ENCODE results near the gene SEMA3C.
A peak's percentile ranks its signal among the peaks of the same experiment; 100 is the strongest.

Gene SEMA3C

DNA sequence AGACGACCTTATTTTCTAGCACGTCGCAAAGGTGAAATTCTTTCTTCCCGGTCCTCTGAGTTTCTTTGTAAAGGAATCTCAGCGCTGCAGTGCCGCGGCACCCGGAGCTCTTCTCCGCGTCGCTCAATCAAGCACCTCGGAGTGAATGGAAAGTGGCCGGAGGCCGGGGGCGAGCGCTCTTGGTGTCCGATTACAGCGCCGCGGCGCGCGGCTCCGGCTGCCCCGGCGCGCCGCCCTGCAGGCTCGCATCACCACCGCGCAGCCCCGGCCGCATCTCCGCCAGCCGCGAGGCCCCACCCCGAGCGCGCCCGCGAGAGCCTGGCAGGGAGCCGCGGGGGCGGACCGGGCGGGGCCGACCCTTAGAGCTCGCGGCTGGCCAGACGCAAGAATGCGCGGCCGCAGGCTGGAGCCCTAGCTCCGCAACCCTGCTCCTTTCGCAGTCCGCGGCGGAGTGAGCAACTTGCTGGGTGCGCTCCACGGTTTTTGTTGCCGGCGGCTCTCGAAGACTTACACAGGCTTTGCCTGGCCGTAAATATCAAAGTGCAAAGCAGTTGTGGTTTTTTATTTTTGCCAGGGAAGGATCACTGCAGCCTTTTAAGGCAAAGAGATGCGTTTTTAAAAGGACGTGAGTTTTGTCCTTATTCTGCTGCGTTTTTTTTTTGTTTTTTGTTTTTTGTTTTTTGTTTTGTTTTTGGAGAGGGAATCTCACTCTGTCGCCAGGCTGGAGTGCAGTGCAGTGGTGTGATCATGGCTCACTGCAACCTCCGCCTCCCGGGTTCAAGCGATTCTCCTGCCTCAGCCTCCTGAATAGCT, at the start of gene SEMA3C:
SEMA3C (minus strand) TSS at position 143 of the 813 bp plus-strand sequence. CDS start 2,270 bp downstream, outside the sequence.
- peak in 1 of 3 donors; percentile 0 for DNase-seq (ENCODE audit: low read depth in 2 of 3, low spot score in 1 of 3)

DNA sequence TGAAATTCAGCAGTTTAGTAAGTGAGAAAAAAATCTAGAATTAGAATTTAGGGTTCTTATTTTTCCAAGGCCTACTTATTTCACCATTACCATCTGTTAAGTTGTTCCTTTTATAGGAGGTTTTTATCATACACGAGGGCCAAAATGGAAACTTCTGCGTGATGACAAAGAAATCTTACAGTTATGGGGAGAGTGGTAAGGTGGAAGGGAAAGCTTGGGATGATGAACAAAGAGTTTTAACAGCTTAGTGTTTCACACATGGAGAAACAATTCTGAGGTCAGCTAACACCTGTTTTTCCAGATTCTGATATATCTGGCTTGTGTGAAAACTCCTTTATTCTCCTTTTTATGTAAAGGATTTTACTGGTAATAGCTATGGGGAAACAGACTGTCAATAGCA, 49.8 kb upstream of the SEMA3C start:
- no peak for DNase-seq (ENCODE audit: low read depth in 2 of 3, low spot score in 1 of 3)

DNA sequence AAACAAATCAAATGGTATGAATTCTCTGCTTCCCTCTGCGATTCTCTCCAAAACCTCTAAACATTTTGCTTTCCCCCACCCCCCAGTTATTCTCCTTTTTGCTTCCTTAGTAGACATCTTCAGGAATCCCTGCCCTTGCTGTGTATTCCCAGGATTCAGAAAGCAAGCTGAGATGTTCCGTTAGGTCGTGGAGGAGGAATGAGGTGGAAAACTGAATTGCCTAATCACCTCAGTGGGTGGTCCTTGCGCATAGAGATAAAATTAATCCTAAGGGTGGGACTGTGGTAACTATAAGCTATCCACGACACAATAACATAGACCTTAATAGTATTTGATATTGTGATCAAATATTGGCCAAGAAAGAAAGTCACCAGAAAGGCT, 49.1 kb upstream of the SEMA3C start:
- DNase-seq (ENCODE audit: low read depth in 2 of 3, low spot score in 1 of 3) = no peak

DNA sequence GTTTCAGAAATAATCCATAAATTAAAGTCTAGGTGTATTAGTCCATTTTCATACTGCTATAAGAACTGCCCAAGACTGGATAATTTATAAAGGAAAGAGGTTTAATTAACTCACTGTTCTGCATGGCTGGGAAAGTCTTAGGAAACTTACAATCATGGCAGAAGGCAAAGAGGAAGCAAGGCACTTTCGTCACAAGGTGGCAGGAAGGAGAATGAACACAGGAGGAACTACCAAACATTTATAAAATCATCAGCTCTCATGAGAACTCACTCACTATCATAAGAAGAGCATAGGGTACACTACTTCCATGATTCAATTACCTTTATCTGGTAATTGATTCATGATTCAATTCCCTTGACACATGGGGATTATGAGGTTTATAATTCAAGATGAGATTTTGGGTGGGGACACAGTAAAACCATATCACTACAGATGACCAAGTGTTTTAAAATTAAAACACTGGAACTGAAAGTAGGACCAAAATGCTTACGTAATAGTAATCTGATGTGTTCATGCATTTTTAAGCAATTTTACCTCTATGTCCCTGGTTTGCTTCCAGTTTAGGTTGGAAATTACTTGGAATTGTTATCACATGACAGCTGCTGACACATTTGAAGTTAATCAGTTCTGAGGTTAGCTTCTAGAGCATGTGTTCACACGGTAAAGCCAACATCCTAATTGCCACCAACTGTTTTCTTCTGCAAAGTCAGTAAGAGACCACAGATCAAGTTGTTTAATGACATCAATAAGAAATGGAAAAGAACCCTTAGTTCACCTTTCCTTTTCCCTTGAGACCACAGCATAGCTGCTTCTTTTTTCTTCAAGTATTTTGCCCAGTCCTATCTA, 48.4 kb upstream of the SEMA3C start:
- DNase-seq (ENCODE audit: low read depth in 2 of 3, low spot score in 1 of 3) = no peak

DNA sequence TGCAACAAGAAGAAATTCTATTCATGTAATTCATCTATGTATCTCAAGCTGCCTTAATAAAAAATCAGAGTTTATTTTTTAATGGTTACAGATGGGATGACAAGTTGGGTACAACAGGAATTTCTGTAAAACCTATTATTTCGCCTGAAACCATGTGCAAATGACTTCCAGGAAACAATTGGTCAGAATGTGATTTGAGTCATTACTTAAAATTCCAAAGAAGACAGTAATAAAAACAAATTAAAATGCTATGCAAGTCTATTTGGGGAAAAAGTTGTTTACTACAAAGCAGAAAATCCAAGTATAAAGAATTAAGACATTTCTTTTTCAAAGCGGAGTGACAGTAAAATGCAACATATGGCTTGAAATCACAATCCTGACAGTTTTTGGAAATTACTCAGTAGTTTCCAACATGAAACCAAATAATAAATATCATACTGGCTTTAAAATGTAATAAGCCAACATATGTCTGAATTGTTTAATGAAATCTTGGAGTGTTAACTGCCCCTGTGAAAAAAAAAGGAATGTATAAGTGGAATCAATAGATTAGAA, 41.5 kb upstream of the SEMA3C start:
- no peak for DNase-seq (ENCODE audit: low read depth in 2 of 3, low spot score in 1 of 3)

DNA sequence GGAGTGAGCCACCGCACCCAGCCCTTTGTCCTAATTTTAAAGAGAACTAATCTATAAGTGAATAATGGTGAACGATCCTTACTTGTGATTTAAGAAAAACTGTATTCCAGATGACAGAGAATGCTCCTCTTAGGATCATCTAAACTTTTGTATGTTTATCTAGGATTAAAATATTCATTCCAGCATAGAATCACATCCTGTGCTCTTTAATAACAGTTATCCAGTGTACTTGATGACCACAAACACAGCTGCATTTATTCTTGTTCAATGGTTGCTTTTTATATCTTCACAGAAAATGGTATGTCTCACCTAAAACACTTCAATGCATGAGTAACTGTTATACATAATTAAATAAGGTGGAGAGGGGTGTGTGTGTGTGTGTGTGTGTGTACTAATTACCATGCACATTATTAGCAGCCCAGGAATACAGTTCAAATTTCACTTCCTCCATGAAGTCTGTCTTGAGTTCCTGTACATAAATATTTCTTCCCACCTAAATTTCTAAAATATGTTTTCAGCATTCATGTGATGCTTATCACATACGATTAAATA, 38.5 kb upstream of the SEMA3C start:
- DNase-seq (ENCODE audit: low read depth in 2 of 3, low spot score in 1 of 3) = no peak

DNA sequence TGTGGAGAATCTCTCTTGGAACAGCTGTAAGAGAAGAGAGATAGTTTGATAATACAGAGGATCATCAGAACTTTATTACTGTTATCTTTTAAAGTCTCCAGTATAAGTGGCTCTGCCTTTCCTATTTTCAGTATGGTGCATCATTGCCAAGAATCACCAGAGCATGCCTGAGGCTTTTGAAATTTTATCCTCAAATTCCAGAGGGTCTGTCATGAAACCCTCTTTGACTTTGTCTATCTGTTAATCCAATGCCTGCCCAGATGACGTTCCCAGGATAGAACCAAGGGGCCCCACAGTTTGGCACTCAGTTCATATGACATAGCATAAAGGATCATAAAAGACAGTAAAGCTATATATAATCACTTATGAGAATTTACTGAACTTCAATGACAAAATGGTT, 35.3 kb upstream of the SEMA3C start:
- no peak for DNase-seq (ENCODE audit: low read depth in 2 of 3, low spot score in 1 of 3)

DNA sequence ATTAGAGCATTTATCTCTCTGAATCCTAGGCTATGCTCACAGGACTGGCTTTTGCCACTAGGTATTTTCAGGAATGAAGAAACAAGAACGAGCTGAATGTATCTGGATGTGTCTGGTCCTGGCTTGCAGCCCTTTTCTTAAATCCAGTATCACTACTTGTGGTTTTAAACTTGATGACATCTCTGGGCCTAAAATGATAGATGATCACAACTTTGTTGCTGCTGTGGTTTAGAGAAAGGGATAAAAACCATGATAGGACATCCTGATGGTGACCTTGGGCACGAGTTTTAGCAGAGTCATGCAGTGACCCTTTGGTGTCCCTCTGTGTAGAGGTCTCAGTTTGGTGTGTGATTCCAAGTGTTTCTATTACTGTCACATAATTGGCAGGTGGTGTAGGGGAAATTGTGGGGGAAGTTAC, 31.7 kb upstream of the SEMA3C start:
- no peak for DNase-seq (ENCODE audit: low read depth in 2 of 3, low spot score in 1 of 3)

DNA sequence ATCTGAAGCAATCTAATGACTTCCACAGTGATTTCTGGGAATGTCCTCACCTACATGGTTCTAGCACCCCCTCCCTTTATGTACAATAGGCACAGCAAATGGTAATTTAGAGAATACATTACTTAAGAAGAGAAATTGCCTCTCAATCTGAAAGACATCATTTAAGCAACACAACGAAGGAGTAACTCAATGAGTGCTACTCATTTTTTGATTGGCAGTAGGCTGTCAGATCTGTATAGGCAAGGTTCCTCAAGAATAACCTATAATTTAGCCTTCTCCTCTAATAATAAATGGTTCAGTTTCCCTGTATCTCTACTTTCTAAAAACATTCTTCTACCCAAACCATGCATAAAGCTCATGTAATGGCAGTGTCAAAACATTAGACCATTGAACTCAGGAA, 30.6 kb upstream of the SEMA3C start:
- no peak for DNase-seq (ENCODE audit: low read depth in 2 of 3, low spot score in 1 of 3)

DNA sequence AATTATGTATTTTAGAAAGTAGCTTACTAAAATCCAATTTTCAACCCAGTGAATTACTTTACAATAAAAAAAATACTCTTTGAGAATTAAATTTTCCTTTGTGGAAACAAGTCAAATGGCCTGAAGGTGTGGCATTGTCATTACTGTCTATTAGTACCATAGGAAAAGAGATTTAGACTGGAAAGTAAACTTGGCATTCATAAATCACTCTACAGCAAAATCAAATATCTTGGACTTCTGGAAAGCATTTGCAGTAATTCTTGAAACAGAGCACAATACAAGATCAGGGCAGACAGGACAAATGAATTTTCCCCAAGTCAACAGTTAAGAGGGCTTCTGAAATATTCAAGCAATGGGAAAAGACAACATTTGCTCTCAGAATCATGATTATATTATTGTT, 28.0 kb upstream of the SEMA3C start:
- no peak for DNase-seq (ENCODE audit: low read depth in 2 of 3, low spot score in 1 of 3)

DNA sequence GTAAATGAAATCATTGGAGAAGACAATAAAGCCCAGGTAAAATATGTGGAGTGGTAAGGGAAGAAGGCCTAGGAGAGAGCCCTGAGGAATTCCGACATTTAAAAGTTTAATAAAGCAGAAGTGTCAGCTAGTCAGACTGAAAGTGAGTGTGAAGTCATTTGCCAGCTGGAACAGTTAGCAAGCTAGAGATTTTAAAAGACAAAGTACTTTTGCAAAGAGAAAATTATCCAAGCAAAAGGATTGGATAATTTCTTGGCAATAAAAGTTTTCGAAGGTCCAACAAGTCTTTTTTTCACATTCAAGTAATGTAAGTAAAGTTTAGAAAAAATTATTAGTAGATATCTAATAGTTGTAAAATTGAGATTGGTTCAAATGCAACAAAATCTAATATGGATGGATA, 27.1 kb upstream of the SEMA3C start:
- no peak for DNase-seq (ENCODE audit: low read depth in 2 of 3, low spot score in 1 of 3)

DNA sequence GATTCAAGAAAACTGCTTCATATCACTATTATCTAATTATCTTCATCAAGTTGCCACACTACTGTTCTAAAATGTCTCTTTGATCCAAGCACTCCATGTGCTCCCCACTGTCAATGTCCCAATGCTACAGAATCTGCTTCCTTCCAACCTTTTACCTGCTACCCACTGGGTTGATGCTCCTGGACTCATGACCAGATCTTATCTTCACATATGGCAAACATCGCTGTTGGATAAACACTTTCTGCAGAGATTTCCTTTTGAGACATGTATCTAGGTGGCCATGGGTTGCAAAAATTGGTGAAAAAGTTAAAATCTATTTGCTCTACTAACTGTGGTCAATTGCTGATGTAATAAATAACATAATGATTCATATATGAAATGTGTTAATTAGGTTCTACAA, 24.5 kb upstream of the SEMA3C start:
- no peak for DNase-seq (ENCODE audit: low read depth in 2 of 3, low spot score in 1 of 3)

DNA sequence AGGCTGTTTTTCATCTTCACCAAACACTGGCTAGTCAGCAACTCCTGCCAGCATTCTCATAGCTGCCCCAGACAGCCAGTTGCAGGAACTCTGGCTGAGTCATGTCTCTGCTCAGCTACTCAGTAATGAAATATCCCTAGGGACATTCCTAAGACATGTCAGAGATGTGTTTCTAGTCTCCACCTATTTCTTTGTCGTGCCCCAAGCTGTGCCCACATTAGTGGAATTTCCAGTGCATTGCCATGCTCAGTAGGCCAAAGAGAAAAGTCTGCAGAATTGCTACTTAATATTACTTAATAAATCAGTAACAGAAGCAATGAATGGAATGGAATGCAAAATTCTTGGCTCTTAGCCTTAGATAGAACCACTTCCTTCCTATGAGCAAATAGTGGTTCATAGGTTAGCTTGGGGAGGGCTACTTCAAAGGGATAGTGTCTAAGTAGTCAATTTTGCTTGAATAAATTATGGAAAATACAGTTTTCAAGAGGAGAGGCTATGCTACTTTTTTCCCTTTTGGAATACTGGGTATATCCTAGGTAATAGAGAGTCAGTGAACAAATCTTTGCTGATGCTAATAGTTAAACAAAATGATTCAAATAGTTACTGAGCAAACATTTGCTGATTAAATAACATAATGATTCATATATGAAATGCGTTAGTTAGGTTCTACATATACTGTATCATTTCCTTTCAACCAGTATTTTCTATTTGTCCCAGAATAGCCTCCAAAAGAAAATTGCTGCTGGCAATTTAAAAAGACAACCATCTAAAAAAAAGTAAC, 23.6 kb upstream of the SEMA3C start:
- DNase-seq (ENCODE audit: low read depth in 2 of 3, low spot score in 1 of 3) = no peak

DNA sequence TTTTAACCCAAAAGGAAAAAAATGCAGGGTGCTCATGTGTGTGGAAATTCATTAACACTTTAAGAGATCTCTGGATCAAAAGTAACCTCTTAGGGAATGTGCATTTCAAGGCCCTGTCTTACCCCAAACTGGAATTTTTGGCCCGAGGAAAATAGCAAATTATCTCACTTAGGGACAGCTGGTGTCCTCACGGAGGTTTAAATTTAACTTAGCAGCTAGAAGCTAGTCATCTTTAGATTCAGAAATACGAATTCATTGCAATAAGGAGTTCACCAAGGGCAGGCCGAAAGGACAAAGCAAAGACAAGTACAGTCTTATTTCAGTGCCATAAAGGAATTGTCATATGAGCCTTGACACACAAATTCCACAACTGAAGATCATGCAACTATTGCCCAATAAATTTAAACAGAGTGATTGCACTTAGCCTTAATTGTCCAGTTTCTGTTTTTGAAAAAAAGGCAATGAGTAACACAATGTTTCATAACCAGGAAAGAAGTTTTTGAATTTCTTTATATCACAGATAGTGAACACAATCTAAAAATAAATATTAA, 22.4 kb upstream of the SEMA3C start:
- DNase-seq (ENCODE audit: low read depth in 2 of 3, low spot score in 1 of 3) = no peak

DNA sequence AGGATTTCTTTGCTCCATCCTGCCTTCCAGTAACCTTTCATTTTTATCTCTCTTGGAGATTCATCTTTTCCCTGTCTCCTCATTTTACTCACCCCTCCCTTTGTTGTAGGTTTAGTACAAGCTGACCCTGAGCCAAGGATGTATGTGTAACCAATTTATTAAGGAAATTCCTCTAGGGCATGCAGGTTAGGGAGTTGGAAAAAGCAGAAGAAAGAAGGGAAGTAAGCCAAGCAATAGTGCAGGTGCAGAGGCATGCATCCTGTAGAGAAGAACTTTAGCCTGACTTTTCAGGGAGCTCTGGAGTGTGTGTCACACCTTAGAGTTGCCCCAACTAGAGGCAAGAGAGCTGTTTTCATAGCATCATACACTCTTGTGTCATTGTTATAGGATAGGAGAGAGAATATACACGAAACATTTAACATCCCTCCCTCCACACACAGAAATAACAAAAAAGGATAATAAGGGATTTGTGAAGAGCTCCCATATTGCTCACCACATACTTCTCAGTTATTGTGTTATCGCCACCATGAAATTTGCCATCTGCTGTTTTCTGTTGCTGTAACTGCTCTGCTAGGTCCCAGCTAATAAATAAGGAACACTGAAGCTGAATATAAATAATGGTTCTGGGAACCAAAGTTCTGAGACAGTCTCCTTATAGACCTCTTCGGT, 21.8 kb upstream of the SEMA3C start:
- DNase-seq (ENCODE audit: low read depth in 2 of 3, low spot score in 1 of 3) = no peak

DNA sequence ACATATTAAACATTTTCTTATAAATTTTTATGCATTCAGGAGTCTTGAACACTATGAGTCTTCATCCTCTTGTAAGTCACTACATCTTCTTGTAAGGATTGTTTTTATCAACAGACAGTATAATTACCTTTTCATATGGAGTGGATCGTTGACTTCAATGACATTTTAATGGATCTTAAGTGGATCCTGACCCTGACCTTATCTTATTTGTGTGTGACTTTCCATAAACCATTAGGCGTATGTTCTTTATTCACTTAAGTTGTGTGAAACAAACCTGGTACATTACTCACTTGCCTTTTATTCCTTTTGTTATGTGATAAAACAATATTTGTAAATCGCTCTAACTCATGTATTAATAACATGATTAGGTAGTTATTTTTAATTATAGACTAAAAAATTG, 18.5 kb upstream of the SEMA3C start:
- no peak for DNase-seq (ENCODE audit: low read depth in 2 of 3, low spot score in 1 of 3)

DNA sequence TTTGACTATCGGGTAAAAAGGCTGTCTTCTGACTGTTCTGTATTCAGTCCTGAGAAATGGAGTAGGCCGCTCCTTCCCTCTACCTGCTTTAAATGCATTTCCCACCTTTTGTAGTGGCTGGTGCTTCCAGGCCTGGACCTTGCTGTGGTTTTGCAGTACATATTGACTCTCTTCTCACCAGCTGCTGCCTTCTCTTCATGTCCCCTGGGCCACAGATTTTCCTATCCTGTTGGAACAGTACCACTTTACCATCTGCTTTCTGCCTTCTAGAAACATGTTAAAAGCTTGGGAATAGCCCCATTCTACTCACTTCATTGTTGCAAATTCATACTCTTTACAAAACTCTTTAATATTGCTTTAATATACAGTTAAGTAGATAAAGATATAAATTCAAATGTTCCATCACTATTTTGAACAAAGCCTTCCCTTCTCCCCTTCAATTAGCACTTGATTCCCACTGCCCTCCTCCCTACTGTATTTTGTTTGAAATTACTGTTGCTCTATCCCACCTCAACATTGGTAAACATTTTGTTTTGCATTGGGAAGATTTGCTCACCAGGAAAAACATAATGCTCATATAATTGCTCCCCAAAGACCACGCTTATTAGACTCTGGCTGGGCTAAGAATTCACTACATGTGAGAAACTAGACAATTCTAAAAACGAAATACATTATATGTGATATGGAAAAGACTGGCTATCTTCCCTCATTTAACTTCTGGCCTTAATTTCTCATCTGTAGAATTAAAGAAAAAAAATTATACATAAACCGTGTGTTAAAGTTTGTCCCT, 17.3 kb upstream of the SEMA3C start:
- DNase-seq (ENCODE audit: low read depth in 2 of 3, low spot score in 1 of 3) = no peak

DNA sequence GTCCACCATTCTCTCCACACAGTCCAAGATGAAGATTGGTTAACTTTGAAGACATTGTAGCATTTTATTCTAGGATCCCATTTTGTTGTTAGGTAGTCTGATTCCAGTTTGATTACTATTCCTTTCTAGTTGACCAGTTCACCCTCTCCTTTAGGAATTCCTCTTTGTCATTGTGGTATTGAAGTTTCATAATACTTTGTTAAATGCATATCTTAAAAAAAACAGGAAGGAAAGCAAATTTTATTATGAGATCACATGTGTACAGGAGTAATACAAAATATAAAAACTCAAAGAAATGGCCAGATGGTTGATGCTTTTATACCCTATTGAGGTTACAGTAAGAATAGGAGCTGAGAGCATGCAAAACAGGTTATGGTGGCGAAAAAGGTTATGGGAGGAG, 15.5 kb upstream of the SEMA3C start:
- DNase-seq (ENCODE audit: low read depth in 2 of 3, low spot score in 1 of 3) = no peak

DNA sequence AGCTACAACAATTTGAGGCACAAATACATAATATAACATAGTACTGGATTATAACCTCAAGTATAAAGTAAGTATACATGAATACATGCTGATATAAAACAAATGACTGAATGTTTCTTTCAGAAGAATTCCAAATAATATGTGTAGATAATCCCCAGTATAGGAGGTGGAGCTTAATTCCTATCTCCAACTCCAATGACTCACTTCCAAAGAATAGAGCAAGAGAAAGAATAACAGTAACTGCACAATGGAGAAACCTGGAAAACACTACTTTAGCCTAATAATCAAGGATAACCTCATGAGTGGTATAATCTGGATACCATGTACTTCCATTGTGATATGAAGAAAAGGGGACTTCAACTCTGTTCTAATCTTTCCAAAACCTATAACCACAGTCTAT, 13.7 kb upstream of the SEMA3C start:
- no peak for DNase-seq (ENCODE audit: low read depth in 2 of 3, low spot score in 1 of 3)

Measured in stimulated activated CD4-positive, alpha-beta T cell treated with anti-CD3 and anti-CD28 coated beads, Interleukin-12 subunit alpha, Interleukin-12 subunit beta, amount 100 ng/mL, for 48 hours (primary cell).